HG02798 (cell line): ENCODE results near the gene SMURF1.

Source experiments
- ATAC-seq: cut with Tn5 transposase; IDR thresholded peaks from one replicate; pipeline ENCODE4 v1.9.1; 2021; ENCODE audit warnings: mild to moderate bottlenecking; ENCODE audit not compliant: unreplicated experiment, poor library complexity

The SMURF1 gene

GRCh38 chr7:99142727-99143520, 984 bp downstream of the SMURF1 start:
- no peak for ATAC-seq

- no peak for ATAC-seq
These were observed 1.8 kb downstream of the SMURF1 start for GRCh38 chr7:99141841-99142726.

DNA sequence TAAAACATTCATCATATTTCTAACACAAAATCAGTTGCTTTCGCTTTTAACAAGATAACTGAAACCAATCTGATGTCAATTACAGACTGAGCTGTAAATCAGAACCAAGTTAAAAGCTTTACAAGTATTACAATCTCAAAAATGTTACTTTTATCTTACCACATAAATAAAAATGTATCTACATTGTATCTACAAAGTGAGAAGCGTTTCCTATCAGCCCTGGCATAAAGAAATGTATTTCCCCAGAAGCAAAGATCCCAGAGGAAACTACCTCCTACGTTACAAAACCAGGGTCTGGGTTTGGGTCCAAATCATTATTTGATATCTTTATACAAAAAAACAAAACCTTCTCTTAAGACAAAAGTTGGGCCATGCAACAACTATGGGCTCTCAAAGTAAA, 2.6 kb downstream of the SMURF1 start:
- ATAC-seq: no peak

- no peak for ATAC-seq
These were observed 3.1 kb downstream of the SMURF1 start for GRCh38 chr7:99140813-99141212.

GRCh38 chr7:99139036-99139435, 4.9 kb downstream of the SMURF1 start:
- no peak for ATAC-seq

DNA sequence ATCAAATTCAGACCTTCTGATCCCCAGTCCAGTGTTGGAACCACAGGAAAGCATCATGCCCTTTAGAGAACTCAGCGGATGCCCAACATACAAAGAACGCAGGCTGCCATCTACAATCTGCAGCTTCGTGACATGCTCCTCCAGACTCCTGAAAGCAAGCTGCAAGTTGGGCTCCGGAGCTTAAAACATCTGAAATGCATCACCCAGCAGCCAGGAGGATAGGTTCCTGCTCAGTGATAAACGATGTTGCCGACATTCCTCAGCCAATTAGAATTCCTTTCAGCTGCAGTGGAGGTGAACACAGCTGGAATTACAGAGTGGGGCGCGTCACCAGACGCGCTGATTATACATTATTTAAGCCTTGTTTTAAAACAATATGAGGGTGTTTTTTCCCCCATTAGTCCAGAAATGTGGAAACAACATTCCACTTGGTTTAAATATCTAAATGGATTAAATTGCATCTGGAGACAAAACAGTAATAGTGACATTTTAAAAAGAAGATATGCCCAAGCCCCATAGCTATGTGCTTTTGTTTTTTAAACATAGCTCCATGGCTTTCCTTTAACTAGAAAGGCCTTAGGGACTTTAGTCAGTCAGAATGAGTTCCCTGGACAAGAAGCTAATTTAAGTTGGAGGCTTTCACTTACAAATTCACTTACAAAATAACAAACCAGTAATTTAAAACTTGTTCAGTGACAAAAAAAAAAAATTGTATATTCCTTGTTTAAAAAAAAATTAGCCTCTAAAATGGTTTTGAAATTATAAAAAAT, 6.3 kb downstream of the SMURF1 start:
- no peak for ATAC-seq

GRCh38 chr7:99135938-99136337, 8.0 kb downstream of the SMURF1 start:
- ATAC-seq: no peak

GRCh38 chr7:99133766-99134564, 9.9 kb downstream of the SMURF1 start:
- no peak for ATAC-seq

GRCh38 chr7:99132595-99133321, 11.2 kb downstream of the SMURF1 start:
- ATAC-seq: no peak

GRCh38 chr7:99131290-99131689, 12.6 kb downstream of the SMURF1 start:
- no peak for ATAC-seq

- no peak for ATAC-seq
These were observed 14.4 kb downstream of the SMURF1 start for GRCh38 chr7:99129536-99129935.

- ATAC-seq: no peak
These were observed 14.9 kb downstream of the SMURF1 start for GRCh38 chr7:99129001-99129400.

GRCh38 chr7:99128076-99128950, 15.6 kb downstream of the SMURF1 start:
- no peak for ATAC-seq

GRCh38 chr7:99127636-99128035, 16.3 kb downstream of the SMURF1 start:
- no peak for ATAC-seq

DNA sequence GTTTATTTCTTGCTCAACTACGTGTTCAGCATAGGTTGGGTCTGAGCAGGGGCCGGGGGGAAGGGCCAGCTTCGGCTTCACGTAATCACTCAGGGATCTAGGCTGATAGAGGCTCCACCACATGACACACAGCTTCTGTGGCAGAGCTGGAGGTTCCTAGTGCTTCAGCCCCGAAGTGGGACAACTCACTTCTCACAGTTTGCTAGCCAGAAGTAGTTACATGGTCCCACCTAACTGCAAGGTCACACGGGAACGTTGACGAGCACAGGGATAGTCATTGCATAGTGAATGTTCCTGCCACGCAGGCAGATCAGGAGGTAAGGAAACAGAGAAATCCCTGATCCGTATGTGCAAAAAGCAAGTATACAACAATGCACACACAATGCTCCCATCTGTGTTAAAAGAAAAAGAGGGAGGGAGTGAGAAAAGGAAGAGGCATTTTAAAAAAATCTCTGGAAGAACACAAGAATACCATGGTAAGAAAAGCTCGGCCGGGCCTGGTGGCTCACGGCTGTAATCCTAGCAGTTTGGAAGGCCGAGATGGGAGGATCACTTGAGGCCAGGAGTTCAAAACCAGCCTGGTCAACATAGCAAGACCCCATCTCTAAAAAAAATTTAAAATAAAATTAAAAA, 16.9 kb downstream of the SMURF1 start:
- no peak for ATAC-seq

- ATAC-seq: no peak
These were observed 18.4 kb downstream of the SMURF1 start for GRCh38 chr7:99125505-99125865.

DNA sequence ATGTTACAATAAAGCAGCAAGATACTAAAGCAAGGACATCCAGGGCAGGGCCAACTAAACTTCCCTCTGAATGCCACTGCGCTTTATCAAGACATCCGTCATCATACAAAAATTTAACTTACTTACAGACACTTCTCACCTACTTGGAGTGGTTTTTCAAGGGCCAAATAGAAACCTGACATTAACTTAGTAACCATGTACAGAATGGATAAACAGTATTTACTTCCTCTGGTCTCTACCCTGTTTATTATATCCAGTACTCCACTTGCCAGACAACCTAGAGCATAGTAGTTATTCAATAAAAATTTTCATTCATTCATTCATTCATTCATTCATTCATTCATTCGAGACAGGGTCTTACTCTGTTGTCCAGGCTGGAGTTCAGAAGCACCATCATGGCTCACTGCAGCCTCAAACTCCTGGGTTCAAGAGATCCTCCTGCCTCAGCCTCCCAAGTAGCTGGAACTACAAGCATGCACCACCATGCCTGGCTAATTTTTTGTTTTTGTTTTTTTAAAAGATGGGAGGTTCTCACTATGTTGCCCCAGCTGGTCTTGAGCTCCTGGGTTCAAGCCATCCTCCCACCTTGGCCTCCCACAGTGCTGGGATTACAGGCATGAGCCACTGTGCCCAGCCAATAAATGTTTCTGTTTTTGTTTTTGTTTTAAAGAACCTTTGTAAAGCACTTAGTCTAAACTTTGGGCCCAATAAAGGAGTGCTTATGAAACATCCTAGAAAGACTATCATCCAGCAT, 19.0 kb downstream of the SMURF1 start:
- no peak for ATAC-seq
